Kidney epithelial cell (primary cell): ENCODE results near the gene KIAA1755. TPM values are rescaled to one million over a fixed set of nuclear protein-coding genes. Genes with fewer than 3 reads are reported as not detected.

Experiments used
- DNase-seq: peaks from one replicate; pipeline ENCODE4 v3.0.0-alpha.2; 2010; ENCODE audit warnings: low read depth
- H3K27me3 ChIP-seq: 2 replicates; pipeline ENCODE4 v1.6.0; 2011; ENCODE audit warnings: low read length; ENCODE audit not compliant: control insufficient read depth, insufficient read depth
- H3K36me3 ChIP-seq: 2 replicates; pipeline ENCODE4 v1.5.1; 2011; ENCODE audit warnings: low read length; ENCODE audit not compliant: control insufficient read depth, insufficient read depth
- H3K4me3 ChIP-seq: 2 replicates; pipeline ENCODE4 v1.5.1; 2011; ENCODE audit warnings: low read depth, mild to moderate bottlenecking, control low read depth, low read length
- total RNA-seq: library from RNA; depleted of rRNA; stranded (reverse); fragments of >200 nt; gene quantifications from 2 replicates; pipeline ENCODE4 v1.2.3, GENCODE V29; 2015
- TF ChIP-seq, protein P1 (sequence below): IDR thresholded peaks from 2 replicates; pipeline ENCODE4 v1.5.1; 2011; ENCODE audit warnings: mild to moderate bottlenecking, moderate library complexity, low read length, control low read depth, inconsistent platforms; ENCODE audit not compliant: insufficient read depth, poor library complexity, severe bottlenecking

Gene KIAA1755
- total RNA-seq, 1 donor from 2014 or later: 1.4 TPM

DNA sequence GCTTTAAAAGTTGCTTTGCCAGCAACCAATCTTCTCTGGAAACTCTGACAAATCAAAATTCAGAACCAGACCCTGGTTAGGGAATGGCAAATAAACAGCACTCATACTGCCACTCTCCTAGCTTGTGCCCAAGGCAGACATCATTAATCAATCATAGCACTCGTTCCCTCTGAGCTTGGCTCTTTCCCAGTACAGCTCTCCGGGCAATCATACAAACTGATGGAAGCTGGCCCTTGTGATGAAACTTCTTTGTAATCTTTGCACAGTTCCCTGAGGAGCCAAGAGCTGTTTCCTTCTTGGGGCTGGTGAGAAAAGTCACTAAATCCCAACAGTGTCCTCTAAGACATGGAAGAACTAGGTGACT, 34.7 kb downstream of the KIAA1755 start:
- H3K27me3 ChIP-seq: no peaks in the 10 kb centered on the region
- H3K4me3 ChIP-seq: no peak overlapping the region
- no peak for DNase-seq
- no peaks in the 10 kb centered on the region for H3K36me3 ChIP-seq
- TF ChIP-seq, protein P1, sequence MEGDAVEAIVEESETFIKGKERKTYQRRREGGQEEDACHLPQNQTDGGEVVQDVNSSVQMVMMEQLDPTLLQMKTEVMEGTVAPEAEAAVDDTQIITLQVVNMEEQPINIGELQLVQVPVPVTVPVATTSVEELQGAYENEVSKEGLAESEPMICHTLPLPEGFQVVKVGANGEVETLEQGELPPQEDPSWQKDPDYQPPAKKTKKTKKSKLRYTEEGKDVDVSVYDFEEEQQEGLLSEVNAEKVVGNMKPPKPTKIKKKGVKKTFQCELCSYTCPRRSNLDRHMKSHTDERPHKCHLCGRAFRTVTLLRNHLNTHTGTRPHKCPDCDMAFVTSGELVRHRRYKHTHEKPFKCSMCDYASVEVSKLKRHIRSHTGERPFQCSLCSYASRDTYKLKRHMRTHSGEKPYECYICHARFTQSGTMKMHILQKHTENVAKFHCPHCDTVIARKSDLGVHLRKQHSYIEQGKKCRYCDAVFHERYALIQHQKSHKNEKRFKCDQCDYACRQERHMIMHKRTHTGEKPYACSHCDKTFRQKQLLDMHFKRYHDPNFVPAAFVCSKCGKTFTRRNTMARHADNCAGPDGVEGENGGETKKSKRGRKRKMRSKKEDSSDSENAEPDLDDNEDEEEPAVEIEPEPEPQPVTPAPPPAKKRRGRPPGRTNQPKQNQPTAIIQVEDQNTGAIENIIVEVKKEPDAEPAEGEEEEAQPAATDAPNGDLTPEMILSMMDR: no peak

DNA sequence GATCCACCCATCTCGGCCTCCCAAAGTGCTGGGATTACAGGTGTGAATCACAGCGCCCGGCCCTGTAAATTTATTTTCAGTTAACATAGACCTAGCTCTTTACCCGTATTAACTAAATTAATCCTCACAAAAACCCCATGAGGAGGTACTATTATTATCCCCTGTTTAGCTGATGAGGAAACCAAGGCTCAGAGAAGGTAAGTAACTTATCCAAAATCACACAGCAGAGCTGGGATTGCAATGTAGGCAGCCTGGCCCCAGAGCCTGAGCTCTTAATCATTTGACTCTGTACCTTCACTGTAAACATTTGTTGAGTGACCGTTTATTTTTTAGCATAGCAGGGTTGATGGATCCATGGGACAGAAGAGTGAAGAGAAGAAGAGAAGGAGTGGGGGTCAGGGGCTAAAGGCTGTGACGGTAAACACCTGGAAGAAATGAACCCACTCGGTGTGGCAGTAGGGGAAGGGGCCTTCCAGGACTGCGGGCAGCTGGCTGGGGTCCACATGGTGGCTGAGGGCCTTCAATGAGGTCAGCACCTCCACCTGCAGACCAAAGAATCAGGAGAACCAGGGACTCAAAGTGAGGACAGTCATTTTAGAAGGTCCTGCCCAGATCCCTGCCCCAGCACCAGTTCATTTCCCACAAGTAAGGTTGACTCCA, 35.2 kb downstream of the KIAA1755 start:
- Histone ChIP-seq H3K4me3 (no peak overlapping the region), H3K27me3 (no peaks in the 10 kb centered on the region), H3K36me3 (no peaks in the 10 kb centered on the region)
- TF ChIP-seq, protein P1: no peak
- no peak for DNase-seq

DNA sequence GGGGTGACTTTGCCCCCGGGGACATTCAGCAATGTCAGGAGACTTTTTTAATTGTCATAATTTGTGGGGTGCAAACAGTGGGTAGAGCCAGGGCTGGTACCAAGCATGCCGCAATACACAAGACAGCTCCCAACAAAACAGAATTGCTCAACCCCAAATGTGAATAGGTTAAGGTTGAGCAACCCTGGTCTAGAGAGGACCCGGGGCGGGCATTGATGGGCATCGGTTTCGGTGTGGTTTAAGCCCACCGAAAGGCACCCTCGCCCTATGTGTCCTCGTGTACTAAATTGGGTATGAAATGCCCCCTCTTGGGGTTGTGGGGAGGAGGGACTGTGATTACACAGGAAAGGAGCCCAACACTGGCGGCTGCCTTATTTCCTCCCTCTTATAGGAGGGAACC, 36.0 kb downstream of the KIAA1755 start:
- no peak for DNase-seq
- H3K27me3 ChIP-seq: no peaks in the 10 kb centered on the region
- H3K36me3 ChIP-seq: no peaks in the 10 kb centered on the region
- no peak overlapping the region for H3K4me3 ChIP-seq
- TF ChIP-seq, protein P1: no peak

DNA sequence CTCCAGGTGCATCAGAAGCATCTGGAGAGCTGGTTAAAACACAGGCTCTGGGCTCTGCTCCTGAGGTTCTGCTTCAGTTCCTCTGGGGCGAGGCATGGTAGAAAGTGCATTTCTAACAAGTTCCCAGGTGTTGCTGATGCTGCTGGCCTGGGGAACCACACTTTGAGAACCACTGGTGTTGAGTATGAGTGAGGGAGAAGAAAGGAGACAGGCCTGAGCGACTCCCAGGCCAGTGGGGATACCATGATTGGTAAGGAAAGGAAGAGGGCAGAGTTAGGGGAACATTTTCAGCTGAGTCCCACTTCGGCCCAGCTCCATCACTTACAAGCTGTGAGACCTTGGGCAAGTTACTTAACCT, 36.8 kb downstream of the KIAA1755 start:
- Histone ChIP-seq H3K27me3 (no peaks in the 10 kb centered on the region), H3K4me3 (no peak overlapping the region), H3K36me3 (no peaks in the 10 kb centered on the region)
- TF ChIP-seq, protein P1: no peak
- no peak for DNase-seq

DNA sequence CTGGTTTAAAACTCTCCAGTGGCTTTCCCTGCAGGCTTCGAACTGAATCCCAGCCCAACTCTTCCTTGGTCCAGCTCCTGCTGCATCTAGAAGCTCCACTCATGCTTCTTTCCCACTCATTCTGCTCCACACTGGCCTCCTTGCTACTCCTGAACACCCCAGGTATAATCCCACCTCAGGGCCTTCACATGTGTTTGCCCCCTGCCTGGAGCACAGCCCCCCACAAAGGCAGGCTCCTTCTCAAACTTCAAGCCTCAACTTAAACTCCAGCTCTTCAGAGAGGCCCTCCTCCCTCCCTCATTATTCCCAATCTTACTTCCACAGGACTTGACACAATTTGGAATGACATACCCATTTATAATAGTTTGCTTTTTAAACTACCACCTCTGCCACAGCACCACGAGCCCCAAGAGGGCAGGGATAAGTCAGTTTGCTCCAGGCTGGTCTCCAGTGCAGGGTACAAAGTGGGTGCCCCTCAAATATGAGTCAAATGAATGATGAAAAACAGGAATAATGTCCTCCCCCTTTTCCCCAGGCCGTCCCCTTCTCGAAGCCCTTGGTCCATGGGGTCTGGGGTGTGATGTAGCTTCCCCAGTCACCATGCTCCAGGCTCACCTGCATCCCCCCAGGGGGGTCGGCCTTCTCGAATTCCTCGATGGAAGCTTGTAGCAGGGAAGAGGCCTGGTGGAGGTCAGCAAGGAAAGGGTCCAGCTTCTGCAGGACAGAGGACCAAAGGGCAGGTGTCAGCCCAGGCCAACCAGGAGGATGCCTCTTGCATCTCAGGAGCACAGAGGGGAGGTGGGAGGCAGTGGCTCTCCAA, 37.4 kb downstream of the KIAA1755 start:
- Histone ChIP-seq H3K27me3 (no peaks in the 10 kb centered on the region), H3K36me3 (no peaks in the 10 kb centered on the region), H3K4me3 (no peak overlapping the region)
- TF ChIP-seq, protein P1: no peak
- no peak for DNase-seq
